ENCODE measurements around the gene CNN2. TPM values are rescaled to one million over a fixed set of nuclear protein-coding genes. Genes with fewer than 3 reads are reported as not detected.

The CNN2 gene
- total RNA-seq, 4 donors from 2014 or later = 2.2 to 10.1 (median 4.1) TPM

GRCh38 chr19:982567-983170, 43.7 kb upstream of the CNN2 start:
- peaks cover 17 to 19% of the 10 kb centered on the region in 2 donors for H3K4me1 ChIP-seq
- H3K9me3 ChIP-seq = no peaks in the 10 kb centered on the region
- peaks cover 0 to 9% of the 10 kb centered on the region in 2 donors for H3K36me3 ChIP-seq
- TF ChIP-seq POLR2A (IDR thresholded peaks at IDR 0.05) = no peak
- TF ChIP-seq CTCF (IDR thresholded peaks at IDR 0.05 in 4 of 5, conservative IDR thresholded peaks at IDR 0.05 in 1 of 5) = peak in 4 of 5 experiments; percentile 97 to 100 (median 100)
- ATAC-seq (peak; percentile 68 to 76), DNase-seq (peak; percentile 22 to 59)
- intact Hi-C loops (cut with DNase I; ENCODE audit: low total_unique reads) (loop anchor here (1.0 to 5.0 kb wide), 3 partner anchors 61 to 210 kb away; partner anchors contain the start of gene CFD), in situ Hi-C loops (cut with MboI; ENCODE audit: low sequenced_read_pairs in 4 of 4) (loop anchor here (5.0 to 25.0 kb wide), 4 partner anchors 60 to 210 kb away; partner anchors contain the start of genes CFD (in 1 of the 4) and ELANE (in 1 of the 4))
- H3K27me3 ChIP-seq = peaks cover 0 to 3% (median 2%) of the 10 kb centered on the region in 3 donors
- peak overlapping the region; percentile 27 to 61 (median 44) for H3K4me3 ChIP-seq
- H3K27ac ChIP-seq = peak overlapping the region; percentile 63 to 97 (median 92)

GRCh38 chr19:984165-984967, 42.0 kb upstream of the CNN2 start, which contains the start of gene WDR18:
TSS of gene WDR18 (plus strand) at chr19:984345. CDS start at chr19:984354, 9 bp downstream.
- Histone ChIP-seq H3K27ac (peak within 1 kb of the TSS; percentile 85 to 97 (median 92)), H3K27me3 (peaks cover 0 to under 1% (median 0%) of the 10 kb centered on the region in 3 donors), H3K4me1 (peaks cover 17 to 19% of the 10 kb centered on the region in 2 donors), H3K9me3 (no peaks in the 10 kb centered on the region), H3K36me3 (peaks cover 0 to 9% of the 10 kb centered on the region in 2 donors), H3K4me3 (peak within 1 kb of the TSS; percentile 87 to 98 (median 94))
- in situ Hi-C loops (cut with MboI; ENCODE audit: low sequenced_read_pairs in 4 of 4) = loop anchor here (5.0 to 25.0 kb wide), 4 partner anchors 62 to 212 kb away; partner anchors contain the start of genes CFD (in 1 of the 4) and ELANE (in 1 of the 4)
- peak; percentile 4 to 45 (median 23) for TF ChIP-seq CTCF (IDR thresholded peaks at IDR 0.05 in 4 of 5, conservative IDR thresholded peaks at IDR 0.05 in 1 of 5)
- peak; percentile 52 to 62 for TF ChIP-seq POLR2A (IDR thresholded peaks at IDR 0.05)
- ATAC-seq = peak; percentile 91
- intact Hi-C loops (cut with DNase I; ENCODE audit: low total_unique reads) = loop anchor here (1.0 to 5.0 kb wide), 6 partner anchors 37 to 212 kb away; partner anchors contain the start of genes CFD, PTBP1, RNU6-2 and TMEM259
- DNase-seq = peak; percentile 89

DNA sequence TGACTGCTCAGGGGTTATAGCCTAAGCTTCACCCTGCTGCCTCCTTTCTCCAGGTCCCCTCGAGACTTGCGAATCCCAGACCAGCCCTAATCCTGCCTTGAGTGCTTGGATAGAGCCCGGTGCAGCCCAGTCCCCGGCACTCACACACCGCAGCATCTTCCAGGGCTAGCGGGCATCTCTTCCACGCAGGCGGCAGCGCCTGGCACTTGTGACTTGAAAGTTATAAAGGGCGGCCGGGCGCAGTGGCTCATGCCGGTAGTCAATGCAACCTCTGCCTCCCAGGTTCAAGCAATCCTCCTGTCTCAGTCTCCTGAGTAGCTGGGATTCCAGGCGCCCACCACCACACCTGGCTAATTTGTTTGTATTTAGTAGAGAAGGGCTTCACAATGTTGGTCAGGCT, 40.3 kb upstream of the CNN2 start:
- no peak for DNase-seq

More for the DNA sequence above, 40.3 kb upstream of the CNN2 start:
- H3K36me3 ChIP-seq = peaks cover 0 to 23% of the 10 kb centered on the region in 2 donors
- no peaks in the 10 kb centered on the region for H3K27me3 ChIP-seq
- no peak for ATAC-seq
- H3K4me1 ChIP-seq = peaks cover 17 to 19% of the 10 kb centered on the region in 2 donors
- no peak for TF ChIP-seq POLR2A (IDR thresholded peaks at IDR 0.05)
- no peak for TF ChIP-seq CTCF (IDR thresholded peaks at IDR 0.05 in 4 of 5, conservative IDR thresholded peaks at IDR 0.05 in 1 of 5)
- H3K4me3 ChIP-seq = no peak overlapping the region
- H3K27ac ChIP-seq = no peak overlapping the region
- intact Hi-C loops (cut with DNase I; ENCODE audit: low total_unique reads) = no loop called here
- no peaks in the 10 kb centered on the region for H3K9me3 ChIP-seq
- in situ Hi-C loops (cut with MboI; ENCODE audit: low sequenced_read_pairs in 4 of 4) = loop anchor here in 2 of 4 donors (10.0 to 25.0 kb wide), 2 partner anchors 124 to 211 kb away; partner anchors contain the start of genes CFD (in 1 of the 2) and ELANE (in 1 of the 2)

Measured in gastrocnemius medialis (tissue), 4 donors.